Adipocyte (in vitro differentiated cells): ENCODE data around the gene CLN5.

ENCODE experiments used
- DNase-seq: peaks from one replicate; pipeline ENCODE4 v3.0.0-alpha.2; 2015; ENCODE audit warnings: low read depth
- H3K27me3 ChIP-seq: replicated peaks from 2 replicates; pipeline ENCODE4 v1.7.0; 2013; ENCODE audit warnings: mild to moderate bottlenecking, low read length, moderate library complexity; ENCODE audit not compliant: control insufficient read depth, insufficient read depth
- H3K36me3 ChIP-seq: 2 replicates; pipeline ENCODE4 v1.7.0; 2013; ENCODE audit warnings: low read length, mild to moderate bottlenecking, moderate library complexity; ENCODE audit not compliant: control insufficient read depth, insufficient read depth, severe bottlenecking
- H3K4me1 ChIP-seq: 2 replicates; pipeline ENCODE4 v1.7.0; 2013; ENCODE audit warnings: mild to moderate bottlenecking, low read length, moderate library complexity; ENCODE audit not compliant: control insufficient read depth, insufficient read depth
- H3K4me3 ChIP-seq: 2 replicates; pipeline ENCODE4 v1.7.0; 2013; ENCODE audit warnings: mild to moderate bottlenecking, low read length, moderate library complexity
- H3K9ac ChIP-seq: 2 replicates; pipeline ENCODE4 v1.7.0; 2013; ENCODE audit warnings: mild to moderate bottlenecking, low read length, moderate library complexity
- H3K9me3 ChIP-seq: 2 replicates; pipeline ENCODE4 v1.7.0; 2013; ENCODE audit warnings: mild to moderate bottlenecking, low read length, moderate library complexity; ENCODE audit not compliant: control insufficient read depth

Gene CLN5

DNA sequence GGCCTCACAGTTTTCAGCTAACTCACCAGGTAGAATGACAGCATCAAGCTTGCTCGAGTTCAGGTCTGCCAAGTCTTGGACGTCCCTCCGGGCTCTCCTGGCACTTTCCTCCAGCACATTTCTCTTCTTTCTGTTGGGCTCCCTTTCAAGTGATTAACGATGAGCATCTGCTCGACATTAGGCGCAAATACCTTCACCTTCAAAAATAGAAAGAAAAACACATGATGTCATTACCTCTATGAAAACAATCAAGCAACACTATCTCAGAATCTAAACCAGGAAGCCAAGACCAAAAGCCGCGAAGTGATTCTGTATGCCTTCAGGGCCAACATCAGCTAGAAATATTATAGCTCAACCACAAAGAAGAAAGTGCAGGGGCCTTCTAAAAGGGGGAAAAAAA lies 15.4 kb upstream of the CLN5 start:
- Histone ChIP-seq H3K36me3 (no peaks in the 10 kb centered on the region), H3K27me3 (peaks cover 3% of the 10 kb centered on the region), H3K4me3 (no peak overlapping the region), H3K9ac (no peak overlapping the region), H3K4me1 (no peaks in the 10 kb centered on the region), H3K9me3 (no peaks in the 10 kb centered on the region)
- peak; percentile 47 for DNase-seq

GRCh38 chr13:76976929-76977328 lies 15.0 kb upstream of the CLN5 start:
- Histone ChIP-seq H3K27me3 (peaks cover 3% of the 10 kb centered on the region), H3K36me3 (no peaks in the 10 kb centered on the region), H3K4me3 (no peak overlapping the region), H3K9me3 (no peaks in the 10 kb centered on the region), H3K4me1 (no peaks in the 10 kb centered on the region), H3K9ac (no peak overlapping the region)
- DNase-seq, result no peak

DNA sequence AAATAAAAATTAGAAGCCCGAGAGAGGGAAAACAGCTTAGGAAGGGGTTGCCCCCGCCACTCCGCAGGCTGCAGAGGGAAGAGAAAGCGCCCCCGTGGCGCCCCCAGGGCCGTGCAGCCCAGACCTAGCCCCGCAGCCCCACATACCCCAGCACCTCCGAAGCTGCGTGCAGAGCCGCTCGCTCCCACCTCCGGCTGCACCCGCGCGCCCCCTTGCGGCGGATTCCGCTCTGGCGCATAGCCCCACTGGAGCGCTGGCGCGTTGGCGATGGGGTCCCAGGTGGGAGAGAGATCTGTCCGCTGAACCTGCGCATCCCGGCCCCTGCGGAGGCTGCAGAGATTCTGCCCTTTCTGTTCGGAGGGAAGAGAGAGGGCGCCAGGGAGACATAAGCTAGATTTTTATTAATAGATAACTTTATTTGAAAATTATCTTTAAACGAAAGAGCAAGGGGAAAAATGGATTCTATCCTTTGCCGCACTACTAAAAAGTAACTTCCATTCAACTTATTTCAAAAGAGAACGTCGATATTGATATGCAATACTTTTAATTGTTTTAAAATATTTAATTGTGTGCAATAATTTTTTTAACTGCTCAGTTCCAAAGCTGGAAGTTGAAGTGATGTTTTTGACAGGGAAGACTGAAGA lies 11.7 kb upstream of the CLN5 start:
- no peaks in the 10 kb centered on the region for H3K36me3 ChIP-seq
- H3K4me3 ChIP-seq, result peak overlapping the region; percentile 56

DNA sequence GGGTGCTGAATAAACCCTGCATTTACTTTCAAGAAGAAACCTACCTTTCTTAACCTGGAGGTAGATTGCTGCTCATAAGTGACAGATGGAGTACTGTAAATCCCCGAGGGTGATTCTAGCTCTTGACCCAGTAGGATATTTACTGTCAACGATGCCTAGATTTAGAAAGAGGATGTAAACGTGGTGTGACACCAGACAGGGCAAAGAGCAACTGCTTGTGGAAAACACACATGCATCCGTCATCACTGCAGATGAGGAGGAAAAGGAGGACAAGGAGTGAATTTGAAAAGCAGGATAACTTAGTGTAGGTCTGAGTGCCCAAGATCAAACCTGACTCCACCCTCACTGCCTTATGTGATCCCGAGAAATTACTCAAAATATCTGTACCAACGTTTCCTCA lies 9.8 kb upstream of the CLN5 start:
- Histone ChIP-seq H3K9me3 (no peaks in the 10 kb centered on the region), H3K9ac (no peak overlapping the region), H3K4me1 (no peaks in the 10 kb centered on the region), H3K4me3 (no peak overlapping the region), H3K27me3 (peaks cover 3% of the 10 kb centered on the region), H3K36me3 (no peaks in the 10 kb centered on the region)
- no peak for DNase-seq

More for the DNA sequence above, 11.7 kb upstream of the CLN5 start:
- Histone ChIP-seq H3K27me3 (peaks cover 3% of the 10 kb centered on the region), H3K9me3 (no peaks in the 10 kb centered on the region), H3K4me1 (no peaks in the 10 kb centered on the region), H3K9ac (peak overlapping the region; percentile 51)
- DNase-seq, result peak; percentile 90

- H3K4me3 ChIP-seq, result no peak overlapping the region
- H3K9me3 ChIP-seq, result no peaks in the 10 kb centered on the region
- no peaks in the 10 kb centered on the region for H3K36me3 ChIP-seq
- no peak overlapping the region for H3K9ac ChIP-seq
- peaks cover 3% of the 10 kb centered on the region for H3K27me3 ChIP-seq
- no peak for DNase-seq
- no peaks in the 10 kb centered on the region for H3K4me1 ChIP-seq
Measured at GRCh38 chr13:76983676-76984075, 8.2 kb upstream of the CLN5 start.

DNA sequence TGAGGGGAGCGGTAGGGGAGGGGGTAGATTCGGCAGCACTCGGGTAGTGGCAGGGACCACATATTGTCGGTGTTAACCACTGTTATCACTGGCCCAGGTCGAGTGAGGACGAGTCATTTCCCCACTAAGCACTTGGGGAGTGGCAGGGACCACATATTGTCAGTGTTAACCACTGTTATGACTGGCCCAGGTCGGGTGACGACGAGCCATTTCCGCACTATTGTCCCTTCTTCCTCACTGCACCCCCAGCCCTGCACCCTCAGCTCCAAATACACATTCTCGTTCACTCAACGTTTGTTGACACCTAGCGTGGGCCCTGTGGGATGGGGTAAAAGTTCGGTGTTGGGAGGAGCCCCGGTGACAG lies 467 bp upstream of the CLN5 start:
- Histone ChIP-seq H3K9me3 (no peaks in the 10 kb centered on the region), H3K9ac (peak overlapping the region; percentile 94), H3K36me3 (peaks cover 11% of the 10 kb centered on the region), H3K4me3 (peak overlapping the region; percentile 94), H3K4me1 (peaks cover 25% of the 10 kb centered on the region), H3K27me3 (no peaks in the 10 kb centered on the region)
- no peak for DNase-seq

GRCh38 chr13:76992548-76993001 lies 694 bp downstream of the CLN5 start:
- no peaks in the 10 kb centered on the region for H3K9me3 ChIP-seq

GRCh38 chr13:76993021-76993420 lies 1.1 kb downstream of the CLN5 start:
- H3K9ac ChIP-seq, result peak overlapping the region; percentile 94
- DNase-seq, result peak; percentile 65
- peaks cover 25% of the 10 kb centered on the region for H3K4me1 ChIP-seq
- H3K27me3 ChIP-seq, result no peaks in the 10 kb centered on the region
- H3K9me3 ChIP-seq, result no peaks in the 10 kb centered on the region
- peak overlapping the region; percentile 94 for H3K4me3 ChIP-seq
- H3K36me3 ChIP-seq, result peaks cover 18% of the 10 kb centered on the region

More at GRCh38 chr13:76992548-76993001, 694 bp downstream of the CLN5 start:
- Histone ChIP-seq H3K4me3 (peak overlapping the region; percentile 94), H3K27me3 (no peaks in the 10 kb centered on the region), H3K36me3 (peaks cover 14% of the 10 kb centered on the region), H3K4me1 (peaks cover 25% of the 10 kb centered on the region), H3K9ac (peak overlapping the region; percentile 94)
- DNase-seq, result peak; percentile 60

- no peak for DNase-seq
- H3K36me3 ChIP-seq, result peaks cover 23% of the 10 kb centered on the region
- peaks cover 25% of the 10 kb centered on the region for H3K4me1 ChIP-seq
- peak overlapping the region; percentile 94 for H3K9ac ChIP-seq
- H3K9me3 ChIP-seq, result no peaks in the 10 kb centered on the region
- no peaks in the 10 kb centered on the region for H3K27me3 ChIP-seq
- H3K4me3 ChIP-seq, result peak overlapping the region; percentile 94
Measured at GRCh38 chr13:76993473-76993872, 1.6 kb downstream of the CLN5 start.

- Histone ChIP-seq H3K4me3 (peak overlapping the region; percentile 8), H3K36me3 (peaks cover 25% of the 10 kb centered on the region), H3K9me3 (no peaks in the 10 kb centered on the region), H3K27me3 (no peaks in the 10 kb centered on the region), H3K4me1 (peaks cover 26% of the 10 kb centered on the region), H3K9ac (no peak overlapping the region)
- peak; percentile 16 for DNase-seq
Measured at GRCh38 chr13:76994281-76994680, 2.4 kb downstream of the CLN5 start.

GRCh38 chr13:77000475-77000874 lies 8.6 kb downstream of the CLN5 start:
- no peaks in the 10 kb centered on the region for H3K27me3 ChIP-seq
- H3K4me1 ChIP-seq, result peaks cover 36% of the 10 kb centered on the region
- H3K36me3 ChIP-seq, result peaks cover 43% of the 10 kb centered on the region
- no peak overlapping the region for H3K4me3 ChIP-seq
- no peak for DNase-seq
- no peaks in the 10 kb centered on the region for H3K9me3 ChIP-seq
- H3K9ac ChIP-seq, result no peak overlapping the region

GRCh38 chr13:77001540-77001939 lies 9.7 kb downstream of the CLN5 start:
- no peaks in the 10 kb centered on the region for H3K27me3 ChIP-seq
- no peaks in the 10 kb centered on the region for H3K9me3 ChIP-seq
- DNase-seq, result no peak
- H3K4me1 ChIP-seq, result peaks cover 36% of the 10 kb centered on the region
- no peak overlapping the region for H3K4me3 ChIP-seq
- H3K36me3 ChIP-seq, result peaks cover 36% of the 10 kb centered on the region
- H3K9ac ChIP-seq, result no peak overlapping the region
